Gastroesophageal sphincter (tissue), 3 donors: Measurements from ENCODE around the gene STIMATE.

Experiments
- CTCF ChIP-seq, 4 experiments: fragments of 200-600 bp in 2 of 4; fragments of 450-650 bp in 2 of 4; sonication (generic) in 1 of 4; IDR thresholded peaks; one replicate each; pipeline ENCODE4 v1.5.1; 2017 to 2019; ENCODE audit warnings: antibody characterized with exemption in 4 of 4, mild to moderate bottlenecking in 2 of 4, moderate library complexity in 2 of 4
- POLR2A ChIP-seq, 2 donors: fragments of 450-650 bp; IDR thresholded peaks; one replicate each; pipeline ENCODE4 v1.6.1; 2017; ENCODE audit warnings: antibody characterized with exemption in 2 of 2, mild to moderate bottlenecking in 2 of 2, moderate library complexity in 1 of 2

- TF ChIP-seq POLR2A (IDR thresholded peaks at IDR 0.05) (no peak), CTCF (IDR thresholded peaks at IDR 0.05) (no peak)
Observed at GRCh38 chr3:52835766-52836470, 61.4 kb downstream of the STIMATE start.
